NCI-H187 (cell line): ENCODE results near the gene PTPRO.

Experiments used
- DNase-seq, 2 experiments: peaks; one replicate each; lab custom pipeline; 2025; lab: John Stamatoyannopoulos, UW

PTPRO gene

GRCh38 chr12:15646581-15646980, 324.3 kb downstream of the PTPRO start:
- DNase-seq: no peak
